Measurements from ENCODE around the gene WWOX. TPM values are rescaled to one million over a fixed set of nuclear protein-coding genes. Genes with fewer than 3 reads are reported as not detected.

WWOX gene
- total RNA-seq, 4 donors from 2014 or later: 21.4 to 55.6 (median 33.2) TPM

DNA sequence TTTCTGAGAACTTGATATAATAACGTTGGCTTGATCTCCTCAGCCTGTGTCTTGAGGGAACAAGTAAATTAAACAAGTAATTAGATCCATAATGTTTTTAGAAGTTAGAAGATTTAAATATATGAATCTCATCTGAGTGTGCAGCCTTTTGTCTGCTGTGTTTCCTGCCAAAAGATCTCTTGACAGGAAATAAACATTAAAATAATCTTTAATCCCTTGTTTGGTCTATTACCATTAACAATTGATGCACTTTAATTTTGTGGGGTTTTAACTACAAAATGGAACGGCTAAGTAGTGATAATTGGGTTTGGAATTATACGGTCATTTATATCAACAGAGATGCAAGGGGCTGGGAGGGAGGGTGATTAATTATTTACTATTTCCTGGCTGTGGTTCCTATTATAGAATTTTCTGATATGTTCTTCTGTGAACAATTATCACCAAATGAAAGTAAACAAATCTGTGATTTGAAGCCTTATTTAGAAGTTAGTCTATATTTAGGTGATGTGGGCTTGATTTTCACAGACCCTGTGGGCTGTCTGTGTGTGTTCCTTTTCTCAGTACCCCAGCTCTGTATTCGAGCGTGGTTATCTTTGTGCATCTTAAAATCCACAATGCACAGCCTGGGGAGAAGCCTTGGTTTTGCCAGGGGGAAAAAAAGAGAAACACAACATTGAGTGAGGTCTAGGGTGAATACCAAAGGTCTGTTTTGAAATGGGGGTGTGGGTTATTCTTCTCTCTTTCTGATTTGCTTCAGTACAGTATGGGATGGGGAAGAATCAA lies 556.1 kb downstream of the WWOX start:
- TF ChIP-seq, protein P1, sequence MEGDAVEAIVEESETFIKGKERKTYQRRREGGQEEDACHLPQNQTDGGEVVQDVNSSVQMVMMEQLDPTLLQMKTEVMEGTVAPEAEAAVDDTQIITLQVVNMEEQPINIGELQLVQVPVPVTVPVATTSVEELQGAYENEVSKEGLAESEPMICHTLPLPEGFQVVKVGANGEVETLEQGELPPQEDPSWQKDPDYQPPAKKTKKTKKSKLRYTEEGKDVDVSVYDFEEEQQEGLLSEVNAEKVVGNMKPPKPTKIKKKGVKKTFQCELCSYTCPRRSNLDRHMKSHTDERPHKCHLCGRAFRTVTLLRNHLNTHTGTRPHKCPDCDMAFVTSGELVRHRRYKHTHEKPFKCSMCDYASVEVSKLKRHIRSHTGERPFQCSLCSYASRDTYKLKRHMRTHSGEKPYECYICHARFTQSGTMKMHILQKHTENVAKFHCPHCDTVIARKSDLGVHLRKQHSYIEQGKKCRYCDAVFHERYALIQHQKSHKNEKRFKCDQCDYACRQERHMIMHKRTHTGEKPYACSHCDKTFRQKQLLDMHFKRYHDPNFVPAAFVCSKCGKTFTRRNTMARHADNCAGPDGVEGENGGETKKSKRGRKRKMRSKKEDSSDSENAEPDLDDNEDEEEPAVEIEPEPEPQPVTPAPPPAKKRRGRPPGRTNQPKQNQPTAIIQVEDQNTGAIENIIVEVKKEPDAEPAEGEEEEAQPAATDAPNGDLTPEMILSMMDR (IDR thresholded peaks at IDR 0.05): no peak
- ATAC-seq (ENCODE audit: low FRiP score) (no peak), DNase-seq (ENCODE audit: low spot score) (no peak)

DNA sequence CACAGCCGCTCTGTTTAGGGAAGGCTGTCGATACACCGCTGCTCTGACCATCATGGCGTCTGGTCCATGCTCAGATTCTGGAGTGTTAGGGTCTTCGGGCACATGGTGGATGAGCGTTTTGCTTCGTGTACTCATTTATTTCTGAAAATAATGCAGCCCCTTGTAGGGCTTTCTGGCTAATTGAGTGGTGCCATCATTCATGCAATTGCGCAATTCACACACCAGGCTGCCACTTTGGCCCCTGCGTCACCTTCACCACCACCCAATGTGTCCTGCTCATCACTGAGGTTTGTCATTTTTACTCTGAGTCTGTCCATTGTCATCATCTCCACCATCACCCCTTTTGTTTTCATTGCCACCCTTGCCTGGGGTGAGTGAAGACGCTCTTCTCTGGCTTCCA lies 557.4 kb downstream of the WWOX start:
- ATAC-seq (ENCODE audit: low FRiP score) (no peak), DNase-seq (ENCODE audit: low spot score) (no peak)
- TF ChIP-seq, protein P1 (IDR thresholded peaks at IDR 0.05): no peak

DNA sequence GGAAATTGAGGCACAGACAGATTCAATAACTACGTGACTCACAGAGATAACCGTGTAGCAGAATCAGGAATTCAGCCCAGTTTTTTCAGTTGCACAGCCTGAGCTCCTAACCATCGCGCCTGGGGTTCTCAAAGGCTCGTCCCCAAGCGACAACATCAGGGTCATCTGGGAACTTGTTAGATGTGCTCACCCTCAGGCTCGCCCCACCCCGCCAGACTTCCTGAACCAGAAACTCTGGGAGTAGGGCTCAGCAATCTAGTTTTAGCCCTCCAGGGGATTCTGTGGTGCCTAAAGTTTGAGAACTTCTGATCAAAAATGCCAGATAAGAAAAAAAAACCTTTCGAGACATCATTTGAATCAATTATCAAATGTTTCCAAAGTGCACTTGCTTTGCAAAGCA lies 559.8 kb downstream of the WWOX start:
- DNase-seq (ENCODE audit: low spot score): no peak
- TF ChIP-seq, protein P1 (IDR thresholded peaks at IDR 0.05): no peak
- no peak for ATAC-seq (ENCODE audit: low FRiP score)

DNA sequence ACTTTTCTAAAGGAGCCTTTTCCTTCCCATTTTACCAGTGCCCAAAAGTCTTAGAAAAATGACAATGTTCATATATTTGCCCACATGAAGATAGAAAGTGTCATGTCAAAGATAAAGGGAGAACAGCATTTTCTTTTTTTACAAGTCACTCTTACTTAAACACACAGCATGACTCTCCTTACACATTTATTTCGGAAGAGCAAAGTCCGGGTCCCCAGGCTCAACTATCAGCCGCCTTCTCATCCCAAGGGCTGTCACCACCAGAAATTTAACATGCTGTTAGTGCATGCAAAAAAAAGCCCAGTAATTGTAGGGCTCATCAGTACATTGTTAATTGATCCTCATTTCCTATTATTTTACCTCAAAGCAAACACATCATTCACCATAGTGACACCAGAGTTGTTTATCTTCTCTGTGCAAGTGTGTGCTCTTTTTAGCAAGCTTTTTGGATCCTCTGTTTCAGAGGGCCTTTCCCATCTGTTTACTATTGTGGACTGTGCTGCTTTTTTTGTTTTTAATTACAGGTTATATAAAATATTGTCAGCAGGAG lies 560.3 kb downstream of the WWOX start:
- TF ChIP-seq, protein P1 (IDR thresholded peaks at IDR 0.05): no peak
- no peak for ATAC-seq (ENCODE audit: low FRiP score)
- DNase-seq (ENCODE audit: low spot score): no peak

DNA sequence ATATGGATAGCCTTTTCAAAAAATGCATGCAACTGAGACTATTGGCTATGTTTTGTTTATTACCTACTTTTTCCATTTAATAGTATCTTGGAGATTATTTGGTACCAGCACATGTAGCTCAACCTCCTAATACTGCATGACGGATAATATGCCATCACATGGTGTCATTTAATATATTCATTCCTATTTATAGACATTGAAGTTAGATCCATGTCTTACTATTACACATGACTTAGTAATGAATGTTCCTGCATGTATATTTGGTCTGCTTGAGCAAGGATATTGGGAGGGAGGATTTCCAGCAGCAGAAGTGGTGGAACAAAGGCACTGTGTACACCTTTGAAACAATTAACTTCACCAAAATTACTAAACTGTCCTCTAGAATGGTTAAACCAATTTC lies 561.3 kb downstream of the WWOX start:
- no peak for ATAC-seq (ENCODE audit: low FRiP score)
- DNase-seq (ENCODE audit: low spot score): no peak
- TF ChIP-seq, protein P1 (IDR thresholded peaks at IDR 0.05): no peak

DNA sequence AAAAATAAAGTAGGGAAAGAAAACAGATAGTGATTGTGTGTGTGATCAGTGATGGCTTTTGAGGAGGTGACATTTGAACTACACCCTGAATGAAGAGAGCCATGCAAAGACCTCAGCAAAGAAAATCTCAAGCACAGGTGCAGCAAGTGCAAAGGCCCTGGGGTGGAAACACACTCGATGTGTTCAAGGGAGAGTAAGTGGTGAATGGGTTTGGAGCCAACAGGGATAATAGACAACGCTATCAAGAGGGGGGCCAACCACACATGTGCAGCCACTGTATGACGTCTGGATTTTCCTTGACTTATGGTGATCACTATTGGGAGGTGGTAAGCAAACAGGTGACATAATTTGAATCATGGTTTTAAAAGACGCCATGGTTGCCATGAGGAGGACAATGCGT lies 564.2 kb downstream of the WWOX start:
- TF ChIP-seq, protein P1 (IDR thresholded peaks at IDR 0.05): no peak
- DNase-seq (ENCODE audit: low spot score): no peak
- no peak for ATAC-seq (ENCODE audit: low FRiP score)
